Testis (tissue), 3 donors: ENCODE results near the gene TCF15. TPM values are rescaled to one million over a fixed set of nuclear protein-coding genes. Genes with fewer than 3 reads are reported as not detected.

ENCODE experiments used
- DNase-seq: peaks from one replicate; pipeline ENCODE4 v3.0.0-alpha.2; 2019
- H3K27ac ChIP-seq, 2 donors: fragments of 200-600 bp; sonication (generic); one replicate each; pipeline ENCODE4 v1.5.1; 2019
- H3K27me3 ChIP-seq: fragments of 200-600 bp; sonication (generic); one replicate; pipeline ENCODE4 v1.5.1; 2019
- H3K36me3 ChIP-seq: fragments of 200-600 bp; sonication (generic); one replicate; pipeline ENCODE4 v1.5.1; 2017; ENCODE audit warnings: low read depth; ENCODE audit errors: missing control alignments
- H3K4me1 ChIP-seq: fragments of 200-600 bp; sonication (generic); one replicate; pipeline ENCODE4 v1.5.1; 2019
- H3K4me3 ChIP-seq, 2 donors: fragments of 200-600 bp; sonication (generic); one replicate each; pipeline ENCODE4 v1.5.1; 2017 to 2019
- H3K9me3 ChIP-seq: fragments of 200-600 bp; sonication (generic); one replicate; pipeline ENCODE4 v1.5.1; 2017
- CTCF ChIP-seq, 3 experiments: fragments of 450-650 bp in 2 of 3; fragments of 200-600 bp in 1 of 3; sonication (generic) in 1 of 3; IDR thresholded peaks; one replicate each; pipeline ENCODE4 v1.5.1; 2016 to 2019; ENCODE audit warnings: antibody characterized with exemption in 3 of 3, mild to moderate bottlenecking in 2 of 3, moderate library complexity in 1 of 3
- POLR2A ChIP-seq: fragments of 450-650 bp; IDR thresholded peaks from one replicate; pipeline ENCODE4 v1.6.1; 2017; ENCODE audit warnings: antibody characterized with exemption, mild to moderate bottlenecking, moderate library complexity
- WGBS, 2 donors: methylation state at CpG; one replicate each; pipeline ENCODE4 v1.1.5; 2018; 5-methylcytosine and 5-hydroxymethylcytosine counted together
- intact Hi-C: fragments of 100-400 bp; cut with DNase I; formaldehyde crosslinking; loops from one replicate; pipeline ENCODE4 v1.15.1; 2023; ENCODE audit warnings: low total_unique reads
- polyA plus RNA-seq: library from polyadenylated mRNA; stranded (reverse); fragments of 350-450 nt; fragmentation: Illumina TruSeq; extraction: RNeasy Lipid Tissue Mini Kit (QIAGEN cat#74804); gene quantifications from one replicate; pipeline ENCODE4 v1.2.3, GENCODE V29; 2014; ENCODE audit warnings: low read depth, low replicate concordance; ENCODE audit not compliant: insufficient read depth
- total RNA-seq, 2 donors: library from RNA; depleted of rRNA; stranded (reverse); fragments of >200 nt; gene quantifications; one replicate each; pipeline ENCODE4 v1.2.3, GENCODE V29; 2016

The TCF15 gene
- total and polyA plus RNA-seq, 3 donors from 2014 or later = 2.0 to 3.7 (median 2.7) TPM

- Histone ChIP-seq H3K36me3 (no peaks in the 10 kb centered on the region), H3K4me3 (no peak overlapping the region), H3K27me3 (no peaks in the 10 kb centered on the region), H3K9me3 (no peaks in the 10 kb centered on the region), H3K27ac (no peak overlapping the region), H3K4me1 (no peaks in the 10 kb centered on the region)
- no peak for DNase-seq
- TF ChIP-seq POLR2A = no peak
- WGBS, 2 donors = 81 to 83% methylated on average over 5 of the region's 5 CpGs
- intact Hi-C loops = loop anchor here (5.0 to 10.0 kb wide), 2 partner anchors 85 to 162 kb away; no protein-coding TSS in a partner anchor
Observed at GRCh38 chr20:562232-562897, 47.7 kb downstream of the TCF15 start.

DNA sequence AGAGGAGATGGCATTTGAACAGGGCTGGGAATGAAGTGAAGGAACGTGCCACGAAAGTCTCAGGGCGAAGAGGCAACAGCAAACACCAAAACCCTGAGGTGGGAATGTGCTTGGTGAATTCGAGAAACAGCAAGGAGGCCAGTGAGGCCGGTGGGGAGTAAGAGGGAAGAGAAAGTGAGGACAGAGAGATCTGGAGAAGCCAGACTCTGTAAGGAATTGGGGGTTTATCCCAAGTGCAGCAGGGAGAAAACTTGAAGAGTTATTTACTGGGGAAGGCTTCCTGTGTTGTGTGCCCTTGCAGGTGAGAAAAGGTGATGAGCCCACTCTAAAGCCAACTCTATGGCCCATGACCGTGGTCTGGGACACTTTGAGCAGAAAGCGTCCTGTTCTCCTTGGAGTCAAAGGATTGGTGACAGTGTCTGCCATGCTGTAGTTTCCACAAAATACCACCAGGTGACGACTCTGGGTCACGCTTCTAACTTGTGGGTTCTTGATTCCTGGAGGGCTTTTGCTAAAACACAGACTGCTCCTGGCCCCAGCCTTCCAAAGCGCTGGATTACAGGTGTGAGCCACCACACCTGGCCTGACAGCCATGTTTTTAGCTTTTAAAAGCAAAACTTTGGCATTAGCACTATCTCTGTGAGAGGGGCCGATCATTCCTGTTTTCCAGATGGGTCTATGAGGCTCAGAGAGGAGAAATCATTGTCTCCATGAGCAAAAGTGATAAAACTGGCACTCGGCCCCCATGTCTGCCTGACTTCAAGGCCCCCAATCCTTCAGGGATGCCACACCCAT, 48.5 kb downstream of the TCF15 start:
- Histone ChIP-seq H3K9me3 (no peaks in the 10 kb centered on the region), H3K36me3 (no peaks in the 10 kb centered on the region), H3K4me1 (no peaks in the 10 kb centered on the region), H3K4me3 (no peak overlapping the region), H3K27me3 (no peaks in the 10 kb centered on the region), H3K27ac (no peak overlapping the region)
- 40 to 44% methylated on average over 12 of the region's 12 CpGs for WGBS, 2 donors
- DNase-seq = peak; percentile 80
- TF ChIP-seq POLR2A (no peak), CTCF (IDR thresholded peaks at IDR 0.05) (peak; percentile 84 to 97 (median 97))
- intact Hi-C loops = loop anchor here (5.0 to 10.0 kb wide), 2 partner anchors 86 to 163 kb away; no protein-coding TSS in a partner anchor

GRCh38 chr20:560680-561079, 49.4 kb downstream of the TCF15 start:
- H3K27me3 ChIP-seq = no peaks in the 10 kb centered on the region
- 48 to 54% methylated on average over 2 of the region's 2 CpGs for WGBS, 2 donors
- no peak for DNase-seq
- TF ChIP-seq POLR2A = no peak
- TF ChIP-seq CTCF (IDR thresholded peaks at IDR 0.05) = no peak
- H3K36me3 ChIP-seq = no peaks in the 10 kb centered on the region
- no peak overlapping the region for H3K4me3 ChIP-seq
- intact Hi-C loops = loop anchor here (5.0 to 10.0 kb wide), 2 partner anchors 87 to 164 kb away; no protein-coding TSS in a partner anchor
- H3K4me1 ChIP-seq = no peaks in the 10 kb centered on the region
- no peaks in the 10 kb centered on the region for H3K9me3 ChIP-seq
- H3K27ac ChIP-seq = no peak overlapping the region

DNA sequence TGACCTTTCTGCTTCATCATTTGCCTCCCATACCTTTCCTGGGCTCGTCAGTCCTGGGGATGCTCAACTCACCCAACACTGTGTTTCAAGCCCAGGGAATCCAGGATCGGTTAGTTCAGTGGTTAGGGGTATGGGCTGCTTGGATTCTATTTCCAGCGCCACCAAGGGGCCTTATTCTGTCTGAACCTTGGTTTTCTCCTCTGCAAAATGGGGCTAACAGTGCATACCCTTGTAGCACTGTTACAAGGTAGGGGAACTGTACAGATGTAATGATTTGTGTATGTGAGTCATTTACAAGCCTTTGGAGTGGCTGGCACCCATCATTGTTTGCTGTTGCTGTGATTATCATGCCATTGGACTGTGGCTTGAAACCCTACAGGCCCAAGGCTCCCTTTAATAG, 52.0 kb downstream of the TCF15 start:
- Histone ChIP-seq H3K36me3 (no peaks in the 10 kb centered on the region), H3K4me1 (no peaks in the 10 kb centered on the region), H3K27me3 (no peaks in the 10 kb centered on the region), H3K27ac (no peak overlapping the region), H3K4me3 (no peak overlapping the region), H3K9me3 (no peaks in the 10 kb centered on the region)
- TF ChIP-seq CTCF (IDR thresholded peaks at IDR 0.05) (no peak), POLR2A (no peak)
- WGBS, 2 donors = 90 to 92% methylated on average over 3 of the region's 3 CpGs
- intact Hi-C loops = no loop called here
- DNase-seq = no peak

DNA sequence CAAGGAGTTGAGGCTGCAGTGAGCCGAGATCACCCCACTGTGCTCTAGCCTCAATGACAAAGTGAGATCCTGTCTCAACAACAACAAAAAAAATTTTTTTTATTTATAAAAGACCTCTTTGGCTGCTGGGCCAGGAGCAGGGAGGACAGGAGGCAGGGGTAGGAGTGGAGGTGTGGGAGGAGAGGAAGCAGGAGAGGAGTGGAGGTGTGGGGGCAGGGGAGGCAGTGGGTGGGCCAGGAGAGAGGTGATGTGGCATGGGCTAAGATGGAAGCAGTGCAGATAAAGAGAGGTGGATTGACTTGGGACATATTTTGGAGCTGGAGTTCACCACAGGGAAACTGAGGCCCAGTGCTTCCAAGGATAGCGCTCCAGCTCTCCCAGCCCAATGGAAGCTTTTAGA, 53.1 kb downstream of the TCF15 start:
- intact Hi-C loops = no loop called here
- H3K36me3 ChIP-seq = no peaks in the 10 kb centered on the region

More for the DNA sequence above, 53.1 kb downstream of the TCF15 start:
- Histone ChIP-seq H3K27ac (no peak overlapping the region), H3K4me3 (no peak overlapping the region), H3K27me3 (no peaks in the 10 kb centered on the region), H3K9me3 (no peaks in the 10 kb centered on the region), H3K4me1 (no peaks in the 10 kb centered on the region)
- TF ChIP-seq CTCF (IDR thresholded peaks at IDR 0.05) = no peak
- no peak for TF ChIP-seq POLR2A
- DNase-seq = no peak
- 90 to 100% methylated on average over 2 of the region's 2 CpGs for WGBS, 2 donors
